Measurements from ENCODE around the gene PRKCH. TPM values are rescaled to one million over a fixed set of nuclear protein-coding genes. Genes with fewer than 3 reads are reported as not detected.

The PRKCH gene
- total RNA-seq, 1 donor from 2014 or later: 101 TPM

DNA sequence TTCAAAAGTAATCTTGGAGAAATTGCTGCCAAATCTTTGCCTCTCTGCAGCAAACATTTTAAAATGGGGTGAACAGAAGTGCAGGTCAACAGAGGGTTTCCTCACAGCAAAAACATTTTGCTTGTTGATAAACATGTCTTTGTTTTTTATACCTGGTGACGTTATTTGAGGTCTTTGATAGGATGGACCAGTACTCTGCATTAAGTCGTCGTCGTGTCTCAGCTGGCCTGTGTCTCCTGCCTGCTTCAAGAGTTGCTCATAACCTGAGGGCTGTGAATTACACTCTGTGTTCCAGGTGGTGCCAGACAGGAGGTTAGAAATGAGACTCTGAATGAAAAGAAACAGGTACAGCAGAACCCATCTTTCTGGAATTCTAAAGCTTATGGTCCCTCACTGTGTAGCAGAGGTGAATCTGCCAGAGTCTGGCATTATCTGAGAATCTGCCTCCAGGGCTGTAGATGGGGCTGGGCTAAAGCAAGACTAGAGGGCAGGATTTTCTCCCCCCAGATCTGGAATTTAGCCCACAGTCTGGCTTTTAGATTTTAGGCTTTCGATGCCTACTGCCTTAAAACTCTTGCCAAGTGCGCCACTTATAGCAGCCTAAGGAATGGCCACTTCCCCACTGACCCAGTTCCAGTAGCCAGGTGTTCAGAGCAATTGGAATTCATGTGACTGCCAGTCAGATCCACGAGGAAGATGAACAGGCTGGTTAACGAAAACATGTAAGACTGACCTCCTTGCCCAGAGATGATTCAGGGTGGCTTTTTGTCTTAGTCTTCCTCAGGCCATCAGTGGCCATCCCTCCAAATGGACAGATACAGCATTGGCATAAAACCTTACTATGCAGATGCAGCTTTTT lies 161.2 kb downstream of the PRKCH start:
- no peak overlapping the region for H3K4me3 Mint-ChIP-seq (ENCODE audit: low read depth)
- no peak overlapping the region for H3K27ac Mint-ChIP-seq
- no peaks in the 10 kb centered on the region for H3K9me3 Mint-ChIP-seq
- intact Hi-C loops (cut with micrococcal nuclease): no loop called here
- H3K4me1 Mint-ChIP-seq (ENCODE audit: low read depth): peaks cover 52% of the 10 kb centered on the region
- no peak for DNase-seq (ENCODE audit: low spot score)
- no peaks in the 10 kb centered on the region for H3K27me3 Mint-ChIP-seq (ENCODE audit: low read depth)
- H3K36me3 Mint-ChIP-seq (ENCODE audit: low read depth): peaks cover 72% of the 10 kb centered on the region

DNA sequence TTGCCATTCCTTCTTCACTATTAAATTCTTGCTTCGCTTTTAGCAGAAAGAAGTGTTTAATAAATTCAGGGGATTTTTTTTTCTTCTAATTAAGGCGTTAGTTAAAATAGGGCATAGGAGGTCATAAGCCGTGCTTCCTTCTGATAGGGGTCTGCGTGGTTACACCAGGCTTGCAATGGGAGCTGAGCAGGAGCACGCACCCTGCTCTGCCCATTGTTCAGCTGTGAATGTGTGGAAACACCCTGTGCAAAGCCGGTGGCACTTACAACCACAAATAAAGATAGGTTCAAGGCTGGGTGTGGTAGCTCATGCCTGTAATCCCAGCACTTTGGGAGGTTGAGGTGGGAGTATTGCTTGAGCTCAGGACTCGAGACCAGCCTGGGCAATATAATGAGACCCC lies 162.1 kb downstream of the PRKCH start:
- peaks cover 44% of the 10 kb centered on the region for H3K4me1 Mint-ChIP-seq (ENCODE audit: low read depth)
- no peaks in the 10 kb centered on the region for H3K9me3 Mint-ChIP-seq
- H3K27me3 Mint-ChIP-seq (ENCODE audit: low read depth): no peaks in the 10 kb centered on the region
- intact Hi-C loops (cut with micrococcal nuclease): no loop called here
- no peak overlapping the region for H3K27ac Mint-ChIP-seq
- H3K36me3 Mint-ChIP-seq (ENCODE audit: low read depth): peaks cover 75% of the 10 kb centered on the region
- H3K4me3 Mint-ChIP-seq (ENCODE audit: low read depth): no peak overlapping the region
- DNase-seq (ENCODE audit: low spot score): no peak

DNA sequence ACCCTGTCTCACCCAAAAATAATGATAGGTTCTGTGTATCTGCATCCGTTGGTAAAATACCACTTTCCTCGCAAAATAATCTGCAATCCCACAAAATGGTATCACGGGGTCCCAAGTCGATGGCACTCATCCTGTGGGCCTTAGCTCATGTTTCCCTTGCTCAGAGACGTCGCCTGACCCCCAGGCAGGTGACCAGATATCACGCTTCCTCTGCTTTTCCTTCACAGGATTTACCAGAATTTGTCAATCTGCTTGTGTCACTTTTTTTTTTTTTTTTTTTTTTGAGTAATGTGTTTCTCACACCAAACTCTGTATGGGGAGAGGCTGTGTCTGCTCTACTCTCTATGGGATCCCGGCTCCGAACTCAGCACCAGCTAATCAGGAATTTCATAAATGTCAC lies 162.7 kb downstream of the PRKCH start:
- Mint-ChIP-seq H3K36me3 (ENCODE audit: low read depth) (peaks cover 76% of the 10 kb centered on the region), H3K27ac (no peak overlapping the region), H3K27me3 (ENCODE audit: low read depth) (no peaks in the 10 kb centered on the region), H3K9me3 (no peaks in the 10 kb centered on the region), H3K4me3 (ENCODE audit: low read depth) (no peak overlapping the region), H3K4me1 (ENCODE audit: low read depth) (peaks cover 41% of the 10 kb centered on the region)
- intact Hi-C loops (cut with micrococcal nuclease): no loop called here
- DNase-seq (ENCODE audit: low spot score): no peak

DNA sequence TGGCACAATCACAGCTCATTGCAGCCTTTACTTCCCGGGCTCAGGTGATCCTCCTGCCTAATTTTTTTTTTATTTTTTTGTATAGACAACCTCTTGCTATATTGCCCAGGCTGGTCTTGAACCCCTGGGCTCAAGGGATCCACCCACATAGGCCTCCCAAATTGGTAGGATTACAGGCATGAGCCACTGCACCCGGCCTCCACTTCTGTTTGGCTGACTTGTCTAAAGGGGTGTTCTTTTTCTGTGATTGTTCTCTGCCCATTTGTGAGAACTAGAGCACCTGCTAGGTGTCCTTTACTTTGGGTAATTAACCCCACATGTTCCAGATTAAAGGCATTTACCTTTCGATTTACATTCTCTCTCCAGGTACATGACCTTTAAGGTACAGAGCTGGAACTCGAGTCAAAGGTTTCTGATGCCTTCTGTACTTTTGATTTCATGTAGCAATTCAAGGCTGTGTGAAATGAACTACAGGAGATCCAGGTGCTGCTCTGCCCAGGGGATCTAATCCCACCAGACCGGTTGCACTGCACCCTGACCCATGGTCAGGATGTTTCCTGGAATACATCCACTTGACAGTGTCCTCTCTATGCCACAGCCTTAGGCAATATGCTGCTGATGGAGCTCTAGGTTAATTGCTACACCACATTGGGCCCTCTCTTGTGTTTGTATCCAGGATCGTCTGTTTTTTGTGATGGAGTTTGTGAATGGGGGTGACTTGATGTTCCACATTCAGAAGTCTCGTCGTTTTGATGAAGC lies 163.6 kb downstream of the PRKCH start:
- H3K4me3 Mint-ChIP-seq (ENCODE audit: low read depth): no peak overlapping the region
- H3K36me3 Mint-ChIP-seq (ENCODE audit: low read depth): peaks cover 85% of the 10 kb centered on the region
- H3K27me3 Mint-ChIP-seq (ENCODE audit: low read depth): no peaks in the 10 kb centered on the region
- intact Hi-C loops (cut with micrococcal nuclease): no loop called here
- H3K9me3 Mint-ChIP-seq: no peaks in the 10 kb centered on the region
- peaks cover 32% of the 10 kb centered on the region for H3K4me1 Mint-ChIP-seq (ENCODE audit: low read depth)
- DNase-seq (ENCODE audit: low spot score): no peak
- no peak overlapping the region for H3K27ac Mint-ChIP-seq

DNA sequence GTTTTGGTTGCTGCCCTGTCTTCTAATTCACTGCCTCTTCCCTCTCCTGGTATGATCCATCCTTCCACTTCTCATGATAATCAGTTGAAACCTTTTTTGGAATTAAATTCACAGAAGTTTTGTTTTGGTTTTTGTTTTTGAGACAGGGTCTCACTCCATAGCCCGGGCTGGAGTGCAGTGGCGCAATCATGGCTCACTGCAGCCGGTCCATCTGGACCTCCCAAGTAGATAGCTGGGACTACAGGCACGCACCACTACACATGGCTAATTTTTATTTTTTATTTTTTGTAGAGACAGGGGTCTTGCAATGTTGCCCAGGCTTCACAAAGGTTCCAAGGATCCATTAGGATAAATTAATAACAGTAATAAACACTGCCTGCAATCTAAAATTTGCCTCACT lies 164.3 kb downstream of the PRKCH start:
- Mint-ChIP-seq H3K27me3 (ENCODE audit: low read depth) (no peaks in the 10 kb centered on the region), H3K9me3 (no peaks in the 10 kb centered on the region), H3K4me1 (ENCODE audit: low read depth) (peaks cover 26% of the 10 kb centered on the region), H3K36me3 (ENCODE audit: low read depth) (peaks cover 86% of the 10 kb centered on the region), H3K27ac (no peak overlapping the region), H3K4me3 (ENCODE audit: low read depth) (no peak overlapping the region)
- DNase-seq (ENCODE audit: low spot score): no peak
- intact Hi-C loops (cut with micrococcal nuclease): no loop called here

DNA sequence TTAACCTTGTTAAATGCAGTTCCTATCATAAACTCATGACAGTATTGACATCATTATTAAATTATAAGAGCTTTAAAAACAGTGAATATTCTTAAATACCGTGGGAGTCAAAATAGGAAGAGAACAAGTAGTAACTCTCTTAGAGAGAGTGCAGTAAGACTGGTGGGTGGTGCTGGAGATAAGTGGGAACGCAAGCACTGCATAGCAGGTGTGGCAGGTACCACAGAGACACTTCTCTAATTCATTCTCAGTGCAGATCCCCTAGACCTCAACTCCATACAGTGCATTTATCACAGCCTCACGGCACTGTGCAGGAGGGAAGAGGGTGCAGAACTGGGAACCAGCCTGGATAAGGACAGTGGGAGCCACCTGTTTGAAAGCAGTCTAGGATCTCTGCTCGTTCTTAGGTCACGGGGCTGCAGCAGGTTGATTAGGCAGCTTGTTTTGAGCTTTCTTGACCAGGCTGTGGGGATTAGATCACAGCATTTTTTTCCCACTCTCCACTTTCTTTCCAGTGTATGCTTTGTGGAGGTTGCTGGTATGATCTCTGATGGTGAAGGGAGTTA lies 165.6 kb downstream of the PRKCH start:
- peaks cover 72% of the 10 kb centered on the region for H3K36me3 Mint-ChIP-seq (ENCODE audit: low read depth)
- no peak overlapping the region for H3K27ac Mint-ChIP-seq
- intact Hi-C loops (cut with micrococcal nuclease): no loop called here
- DNase-seq (ENCODE audit: low spot score): no peak
- H3K27me3 Mint-ChIP-seq (ENCODE audit: low read depth): no peaks in the 10 kb centered on the region
- no peak overlapping the region for H3K4me3 Mint-ChIP-seq (ENCODE audit: low read depth)
- peaks cover 17% of the 10 kb centered on the region for H3K4me1 Mint-ChIP-seq (ENCODE audit: low read depth)
- H3K9me3 Mint-ChIP-seq: no peaks in the 10 kb centered on the region

DNA sequence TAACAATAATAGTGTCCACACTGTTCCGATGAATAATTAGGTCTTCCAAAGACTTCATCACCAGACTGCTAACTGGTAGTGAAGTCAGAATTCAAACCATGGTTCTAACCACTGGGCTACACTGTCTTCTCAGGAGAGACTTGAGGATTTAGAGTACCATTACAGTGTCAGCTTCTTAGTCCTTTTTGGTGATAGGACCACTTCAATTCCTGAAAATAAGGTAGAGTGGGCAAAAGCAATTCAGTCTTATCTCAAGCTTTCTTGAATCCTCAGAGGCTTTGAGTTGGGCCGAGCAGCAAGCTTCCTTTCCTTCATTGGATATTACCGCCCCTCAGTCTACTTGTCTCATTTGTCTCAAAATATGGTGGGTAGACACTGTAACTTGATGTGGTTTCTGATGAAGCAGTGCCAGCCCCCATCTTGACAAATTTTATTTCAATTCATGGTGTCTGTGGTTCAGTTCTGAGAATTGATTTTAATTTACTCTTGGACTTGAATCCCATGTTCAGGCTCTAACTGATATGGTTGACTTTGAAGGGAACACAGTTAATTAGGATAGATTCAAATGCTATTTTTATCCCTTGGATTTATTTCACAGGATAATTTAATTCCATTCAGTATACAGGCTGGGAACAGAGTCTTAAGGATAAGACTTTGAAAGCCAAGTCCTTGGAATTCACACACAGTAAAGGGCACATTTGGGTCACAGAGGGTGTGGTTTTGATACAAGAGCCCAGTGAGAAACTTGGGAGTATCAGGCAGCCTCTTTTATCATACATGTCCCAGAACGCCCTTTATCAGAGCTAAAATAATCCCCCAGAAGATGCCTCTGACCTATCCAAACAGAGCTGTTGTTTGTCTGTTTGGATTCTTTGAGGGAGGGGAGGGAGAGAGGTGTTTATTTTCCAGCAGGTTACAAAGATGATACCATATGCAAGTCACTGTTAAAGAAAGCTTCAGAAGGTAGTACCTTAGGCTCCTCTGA lies 167.3 kb downstream of the PRKCH start:
- Mint-ChIP-seq H3K27ac (no peak overlapping the region), H3K4me3 (ENCODE audit: low read depth) (no peak overlapping the region), H3K27me3 (ENCODE audit: low read depth) (no peaks in the 10 kb centered on the region), H3K9me3 (no peaks in the 10 kb centered on the region), H3K4me1 (ENCODE audit: low read depth) (peaks cover 8% of the 10 kb centered on the region), H3K36me3 (ENCODE audit: low read depth) (peaks cover 58% of the 10 kb centered on the region)
- no peak for DNase-seq (ENCODE audit: low spot score)
- intact Hi-C loops (cut with micrococcal nuclease): no loop called here

DNA sequence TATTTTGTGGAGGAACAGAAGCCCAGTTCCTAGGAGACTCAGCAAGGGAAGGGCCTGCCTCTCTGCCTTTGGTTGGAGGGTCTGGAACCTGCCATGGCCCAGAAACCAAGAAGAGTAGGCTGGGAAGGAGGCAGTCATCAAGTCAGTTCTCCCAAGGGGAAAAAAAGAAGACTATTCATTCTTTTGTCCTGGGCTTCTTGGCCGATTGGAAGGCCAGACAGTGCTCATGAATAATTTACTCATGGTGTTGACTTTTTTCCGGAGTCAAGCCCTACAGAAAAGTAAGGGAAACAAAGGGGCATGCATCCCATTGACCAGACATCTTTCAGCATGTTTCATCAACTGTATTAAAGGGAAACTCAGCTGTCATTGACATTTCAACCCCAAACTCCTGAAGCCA lies 168.1 kb downstream of the PRKCH start:
- no peak for DNase-seq (ENCODE audit: low spot score)
- intact Hi-C loops (cut with micrococcal nuclease): no loop called here
- no peak overlapping the region for H3K4me3 Mint-ChIP-seq (ENCODE audit: low read depth)
- H3K27me3 Mint-ChIP-seq (ENCODE audit: low read depth): no peaks in the 10 kb centered on the region
- peaks cover 52% of the 10 kb centered on the region for H3K36me3 Mint-ChIP-seq (ENCODE audit: low read depth)
- no peaks in the 10 kb centered on the region for H3K9me3 Mint-ChIP-seq
- peak overlapping the region; percentile 56 for H3K27ac Mint-ChIP-seq
- H3K4me1 Mint-ChIP-seq (ENCODE audit: low read depth): peaks cover 8% of the 10 kb centered on the region

DNA sequence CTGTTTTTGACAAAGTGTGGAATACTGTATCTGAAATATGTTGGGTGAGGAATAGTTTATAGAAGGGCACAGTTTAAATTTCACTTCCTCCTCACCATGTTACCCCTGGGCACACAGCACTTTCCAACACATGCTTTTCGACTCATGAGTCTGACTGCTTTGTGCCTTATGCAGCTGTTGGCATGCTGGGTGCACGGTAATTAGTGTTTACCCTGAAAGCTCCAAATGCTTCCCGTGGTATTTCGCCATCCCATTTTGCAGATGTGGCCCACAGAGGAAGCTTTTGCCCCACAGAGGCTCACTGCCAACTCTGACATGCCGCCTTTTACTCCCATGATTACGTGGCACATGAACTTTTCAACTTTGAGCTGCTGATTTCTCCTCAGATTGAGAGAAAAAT lies 168.6 kb downstream of the PRKCH start:
- intact Hi-C loops (cut with micrococcal nuclease): no loop called here
- Mint-ChIP-seq H3K9me3 (no peaks in the 10 kb centered on the region), H3K36me3 (ENCODE audit: low read depth) (peaks cover 52% of the 10 kb centered on the region), H3K4me1 (ENCODE audit: low read depth) (peaks cover 8% of the 10 kb centered on the region), H3K27me3 (ENCODE audit: low read depth) (no peaks in the 10 kb centered on the region), H3K4me3 (ENCODE audit: low read depth) (no peak overlapping the region), H3K27ac (peak overlapping the region; percentile 56)
- no peak for DNase-seq (ENCODE audit: low spot score)

DNA sequence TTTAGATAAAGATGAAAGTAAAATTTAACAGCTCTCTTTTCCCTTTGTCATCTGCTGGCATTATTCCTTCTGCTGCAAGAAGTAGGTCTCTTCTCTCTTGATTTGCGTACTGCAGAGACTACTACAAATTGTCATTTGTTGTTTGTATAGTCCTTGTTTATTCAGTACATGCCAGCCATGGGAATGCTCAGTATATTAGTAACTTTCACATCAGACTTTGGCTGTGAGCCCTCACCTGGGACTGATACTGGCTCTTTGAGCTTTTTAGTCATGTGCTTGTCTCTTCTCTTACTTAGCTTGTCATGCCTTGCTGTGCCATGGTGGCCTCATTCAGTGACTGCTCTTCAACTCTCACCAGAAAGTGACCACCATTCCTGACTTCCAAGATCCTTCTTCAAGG lies 169.8 kb downstream of the PRKCH start:
- no peak overlapping the region for H3K27ac Mint-ChIP-seq
- peaks cover 51% of the 10 kb centered on the region for H3K36me3 Mint-ChIP-seq (ENCODE audit: low read depth)

DNA sequence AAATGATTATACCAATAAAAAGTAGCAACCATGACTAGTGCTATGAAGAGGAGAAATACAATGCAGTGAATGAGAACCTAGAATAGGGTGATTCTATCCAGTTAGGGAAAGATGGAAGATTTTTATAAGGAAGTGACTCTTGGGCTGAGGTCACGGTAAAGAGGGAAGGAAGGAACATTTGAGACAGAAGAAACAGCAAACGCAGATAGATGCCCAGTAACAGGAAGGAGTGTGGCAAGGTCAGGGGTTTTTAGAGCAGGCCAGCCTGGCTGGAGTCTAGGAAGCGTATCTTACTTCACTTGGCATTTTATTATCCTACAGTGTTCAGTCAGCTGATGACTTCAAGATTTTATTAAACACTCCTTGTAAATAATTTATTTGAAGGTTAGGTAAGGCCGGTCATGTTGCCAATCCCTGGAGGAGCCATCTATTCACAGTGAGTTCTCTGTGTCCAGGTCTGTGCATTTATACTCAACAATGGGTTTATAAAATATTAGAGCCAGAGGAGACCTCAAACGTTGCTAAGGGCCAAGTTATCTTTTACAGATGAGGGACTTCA lies 170.6 kb downstream of the PRKCH start:
- H3K4me3 Mint-ChIP-seq (ENCODE audit: low read depth): no peak overlapping the region
- peaks cover 16% of the 10 kb centered on the region for H3K4me1 Mint-ChIP-seq (ENCODE audit: low read depth)
- H3K27me3 Mint-ChIP-seq (ENCODE audit: low read depth): no peaks in the 10 kb centered on the region
- no peak overlapping the region for H3K27ac Mint-ChIP-seq
- H3K9me3 Mint-ChIP-seq: no peaks in the 10 kb centered on the region
- H3K36me3 Mint-ChIP-seq (ENCODE audit: low read depth): peaks cover 51% of the 10 kb centered on the region
- DNase-seq (ENCODE audit: low spot score): no peak
- intact Hi-C loops (cut with micrococcal nuclease): no loop called here

More for the DNA sequence above, 169.8 kb downstream of the PRKCH start:
- H3K4me3 Mint-ChIP-seq (ENCODE audit: low read depth): no peak overlapping the region
- intact Hi-C loops (cut with micrococcal nuclease): no loop called here
- DNase-seq (ENCODE audit: low spot score): no peak
- peaks cover 13% of the 10 kb centered on the region for H3K4me1 Mint-ChIP-seq (ENCODE audit: low read depth)
- no peaks in the 10 kb centered on the region for H3K27me3 Mint-ChIP-seq (ENCODE audit: low read depth)
- H3K9me3 Mint-ChIP-seq: no peaks in the 10 kb centered on the region

DNA sequence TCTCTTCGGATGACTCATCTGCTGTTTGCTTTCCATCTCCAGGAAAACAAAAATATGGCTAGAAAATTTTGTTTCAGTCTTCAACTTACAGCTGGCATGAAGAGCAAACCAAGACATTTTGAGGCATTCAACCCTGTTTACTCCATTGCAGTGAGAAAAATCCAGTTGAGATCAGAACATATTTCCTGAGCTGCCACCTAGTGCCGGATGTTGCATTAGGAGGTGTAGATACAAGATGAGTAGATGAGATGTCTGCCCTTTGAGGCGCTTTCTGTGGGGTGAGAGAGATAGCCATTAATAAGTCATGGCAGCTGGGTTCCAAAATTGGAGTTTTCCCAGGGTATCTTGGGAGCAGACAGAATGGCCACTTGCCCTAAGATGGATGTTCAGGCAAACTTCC lies 171.1 kb downstream of the PRKCH start:
- peaks cover 19% of the 10 kb centered on the region for H3K4me1 Mint-ChIP-seq (ENCODE audit: low read depth)
- no peaks in the 10 kb centered on the region for H3K27me3 Mint-ChIP-seq (ENCODE audit: low read depth)
- intact Hi-C loops (cut with micrococcal nuclease): no loop called here
- H3K4me3 Mint-ChIP-seq (ENCODE audit: low read depth): no peak overlapping the region
- DNase-seq (ENCODE audit: low spot score): no peak
- H3K36me3 Mint-ChIP-seq (ENCODE audit: low read depth): peaks cover 51% of the 10 kb centered on the region
- H3K27ac Mint-ChIP-seq: no peak overlapping the region
- no peaks in the 10 kb centered on the region for H3K9me3 Mint-ChIP-seq
